Peyer's patch (tissue), 4 donors: ENCODE data around the gene CLDN5. TPM values are rescaled to one million over a fixed set of nuclear protein-coding genes. Genes with fewer than 3 reads are reported as not detected.

ENCODE experiments used
- DNase-seq, 3 donors: peaks; one replicate each; pipeline ENCODE4 v3.0.0-alpha.2; 2017 to 2019
- H3K27ac ChIP-seq, 4 donors: fragments of 200-600 bp; sonication (generic); one replicate each; pipeline ENCODE4 v1.5.1; 2016 to 2019
- H3K27me3 ChIP-seq, 2 donors: fragments of 200-600 bp; sonication (generic); one replicate each; pipeline ENCODE4 v1.5.1; 2019
- H3K36me3 ChIP-seq, 3 donors: fragments of 200-600 bp; sonication (generic); one replicate each; pipeline ENCODE4 v1.5.1; 2016 to 2019
- H3K4me1 ChIP-seq, 4 donors: fragments of 200-600 bp; sonication (generic); one replicate each; pipeline ENCODE4 v1.5.1; 2016 to 2019
- H3K4me3 ChIP-seq, 4 donors: fragments of 200-600 bp; sonication (generic); 1 replicate in 3 of 4; 2 replicates in 1 of 4; pipeline ENCODE4 v1.5.1; 2016 to 2019; ENCODE audit warnings: mild to moderate bottlenecking in 1 of 4
- H3K9me3 ChIP-seq, 4 donors: fragments of 200-600 bp; sonication (generic); one replicate each; pipeline ENCODE4 v1.5.1; 2016 to 2019; ENCODE audit warnings: mild to moderate bottlenecking in 1 of 4
- POLR2A ChIP-seq, 2 donors: fragments of 450-650 bp; IDR thresholded peaks; one replicate each; pipeline ENCODE4 v1.5.1; 2017; ENCODE audit warnings: antibody characterized with exemption in 2 of 2, mild to moderate bottlenecking in 2 of 2, moderate library complexity in 2 of 2
- total RNA-seq, 4 donors: library from RNA; depleted of rRNA; stranded (reverse); fragments of >200 nt; gene quantifications; one replicate each; pipeline ENCODE4 v1.1.0, GENCODE V29; 2016
- TF ChIP-seq, protein P1 (sequence below), 6 experiments: fragments of 450-650 bp in 4 of 6; fragments of 200-600 bp in 2 of 6; sonication (generic) in 1 of 6; IDR thresholded peaks; one replicate each; pipeline ENCODE4 v1.5.1; 2017 to 2019; ENCODE audit warnings: antibody characterized with exemption in 6 of 6, mild to moderate bottlenecking in 3 of 6, moderate library complexity in 1 of 6

The CLDN5 gene
- total RNA-seq, 4 donors from 2014 or later, result 27.0 to 67.0 (median 34.1) TPM

DNA sequence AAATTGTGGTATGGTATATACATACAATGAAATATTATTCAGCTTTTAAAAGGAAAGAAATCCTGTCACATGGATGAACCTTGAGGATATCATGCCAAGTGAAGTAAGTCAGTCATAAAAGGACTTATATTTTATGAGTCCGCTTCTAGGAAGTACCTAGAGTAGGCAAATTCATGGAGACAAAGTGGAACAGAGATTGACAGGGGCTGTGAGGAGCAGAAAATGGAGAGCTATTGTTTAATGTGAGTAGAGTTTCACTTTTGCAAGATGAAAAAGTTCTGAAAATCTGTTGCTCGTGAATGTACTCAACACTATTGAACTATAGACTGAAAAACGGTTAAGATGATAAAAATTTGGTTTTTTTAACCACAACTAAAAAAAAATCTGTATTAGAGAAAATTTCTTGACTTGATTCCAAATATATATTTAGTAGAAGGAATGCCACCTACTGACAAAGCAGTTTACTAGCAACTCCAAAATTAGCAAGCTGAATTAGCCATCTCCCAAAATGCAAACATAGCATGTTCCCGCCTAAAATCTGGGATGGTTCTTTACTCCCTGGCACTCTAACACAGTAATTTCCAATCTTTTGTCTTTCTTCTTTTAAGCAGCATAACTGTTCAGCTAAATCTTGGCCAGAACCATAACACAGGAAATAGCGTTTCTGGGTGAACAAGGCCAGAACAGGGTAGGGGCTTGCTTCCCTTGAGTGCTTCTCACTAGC, 46.7 kb downstream of the CLDN5 start:
- no peak for DNase-seq
- H3K36me3 ChIP-seq, result peaks cover 0 to 29% (median 0%) of the 10 kb centered on the region in 3 donors
- no peaks in the 10 kb centered on the region for H3K27me3 ChIP-seq
- TF ChIP-seq, protein P1, sequence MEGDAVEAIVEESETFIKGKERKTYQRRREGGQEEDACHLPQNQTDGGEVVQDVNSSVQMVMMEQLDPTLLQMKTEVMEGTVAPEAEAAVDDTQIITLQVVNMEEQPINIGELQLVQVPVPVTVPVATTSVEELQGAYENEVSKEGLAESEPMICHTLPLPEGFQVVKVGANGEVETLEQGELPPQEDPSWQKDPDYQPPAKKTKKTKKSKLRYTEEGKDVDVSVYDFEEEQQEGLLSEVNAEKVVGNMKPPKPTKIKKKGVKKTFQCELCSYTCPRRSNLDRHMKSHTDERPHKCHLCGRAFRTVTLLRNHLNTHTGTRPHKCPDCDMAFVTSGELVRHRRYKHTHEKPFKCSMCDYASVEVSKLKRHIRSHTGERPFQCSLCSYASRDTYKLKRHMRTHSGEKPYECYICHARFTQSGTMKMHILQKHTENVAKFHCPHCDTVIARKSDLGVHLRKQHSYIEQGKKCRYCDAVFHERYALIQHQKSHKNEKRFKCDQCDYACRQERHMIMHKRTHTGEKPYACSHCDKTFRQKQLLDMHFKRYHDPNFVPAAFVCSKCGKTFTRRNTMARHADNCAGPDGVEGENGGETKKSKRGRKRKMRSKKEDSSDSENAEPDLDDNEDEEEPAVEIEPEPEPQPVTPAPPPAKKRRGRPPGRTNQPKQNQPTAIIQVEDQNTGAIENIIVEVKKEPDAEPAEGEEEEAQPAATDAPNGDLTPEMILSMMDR (IDR thresholded peaks at IDR 0.05), result peak in 3 of 6 experiments; percentile 2 to 12 (median 8)
- no peak for TF ChIP-seq POLR2A (IDR thresholded peaks at IDR 0.05)
- peaks cover 0 to 21% (median 6%) of the 10 kb centered on the region in 4 donors for H3K4me1 ChIP-seq
- H3K4me3 ChIP-seq, result peak overlapping the region; percentile 76 to 93 (median 82)
- H3K9me3 ChIP-seq, result no peaks in the 10 kb centered on the region
- peak overlapping the region; percentile 85 to 96 (median 92) for H3K27ac ChIP-seq

- DNase-seq, result no peak
- no peaks in the 10 kb centered on the region for H3K27me3 ChIP-seq
- peaks cover 0 to 44% (median 0%) of the 10 kb centered on the region in 3 donors for H3K36me3 ChIP-seq
- H3K4me1 ChIP-seq, result peaks cover 0 to 21% (median 6%) of the 10 kb centered on the region in 4 donors
- H3K27ac ChIP-seq, result no peak overlapping the region
- TF ChIP-seq, protein P1 (IDR thresholded peaks at IDR 0.05), result no peak
- no peak for TF ChIP-seq POLR2A (IDR thresholded peaks at IDR 0.05)
- no peak overlapping the region for H3K4me3 ChIP-seq
- no peaks in the 10 kb centered on the region for H3K9me3 ChIP-seq
These were observed 48.2 kb downstream of the CLDN5 start for GRCh38 chr22:19476023-19476422.

DNA sequence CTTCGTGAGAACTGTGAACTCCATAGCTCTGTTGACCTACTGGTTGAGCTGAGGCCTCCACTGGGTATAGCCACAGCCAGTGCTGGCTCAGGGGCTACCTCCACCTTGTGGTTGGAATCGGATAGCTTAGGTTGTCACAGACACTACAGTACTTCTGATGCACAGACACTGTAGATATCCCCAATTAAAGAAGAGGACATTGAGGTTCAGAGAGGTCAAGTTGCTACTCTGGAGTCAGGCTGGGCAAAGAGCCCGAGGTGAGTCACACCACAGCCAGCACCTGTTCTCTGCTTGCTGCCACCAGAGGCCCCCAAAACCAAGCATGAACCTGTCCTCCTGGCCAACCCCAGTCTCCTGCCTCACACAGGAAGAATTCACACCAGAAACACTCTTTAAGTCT, 50.6 kb downstream of the CLDN5 start:
- TF ChIP-seq, protein P1 (IDR thresholded peaks at IDR 0.05), result no peak
- no peak for TF ChIP-seq POLR2A (IDR thresholded peaks at IDR 0.05)
- no peak for DNase-seq
- H3K27me3 ChIP-seq, result no peaks in the 10 kb centered on the region
- peaks cover 0 to 13% (median 4%) of the 10 kb centered on the region in 4 donors for H3K4me1 ChIP-seq
- H3K9me3 ChIP-seq, result no peaks in the 10 kb centered on the region
- H3K4me3 ChIP-seq, result no peak overlapping the region
- peaks cover 0 to 68% (median 0%) of the 10 kb centered on the region in 3 donors for H3K36me3 ChIP-seq
- no peak overlapping the region for H3K27ac ChIP-seq

Other genes with a start within 250 kb of the CLDN5 start
- 1 to 10 TPM in 3 of 4 donors, under 1 TPM in 1; 0.47 to 3.9 (median 3.0) TPM for gene CLTCL1, start 232.7 kb downstream of the CLDN5 start, total RNA-seq
- gene HIRA, start 92.7 kb downstream of the CLDN5 start, total RNA-seq, result 100 to 1,000 TPM in 1 of 4 donors, 10 to 100 TPM in 3; 24.9 to 104 (median 31.8) TPM
- gene MRPL40, start 91.9 kb downstream of the CLDN5 start, total RNA-seq, result 10 to 100 TPM in 2 of 4 donors, 1 to 10 TPM in 2; 7.0 to 27.2 (median 10.2) TPM
- 10 to 100 TPM; 46.8 to 47.9 (median 47.1) TPM for gene C22orf39, start 76.7 kb downstream of the CLDN5 start, total RNA-seq
- 10 to 100 TPM; 39.2 to 74.3 (median 43.5) TPM for gene UFD1, start 45.2 kb downstream of the CLDN5 start, total RNA-seq
- gene CDC45, start 44.5 kb downstream of the CLDN5 start, total RNA-seq, result 10 to 100 TPM in 1 of 4 donors, 1 to 10 TPM in 2, not detected in 1; 3.2 to 28.9 (median 7.5) TPM
- gene SEPTIN5, start 190.1 kb upstream of the CLDN5 start, total RNA-seq, result 10 to 100 TPM in 1 of 4 donors, 1 to 10 TPM in 3; 2.8 to 20.6 (median 5.0) TPM
- gene GP1BB, start 199.1 kb upstream of the CLDN5 start, total RNA-seq, result 1 to 10 TPM; 1.1 to 9.1 (median 2.0) TPM
- 1 to 10 TPM in 2 of 4 donors, under 1 TPM in 1, not detected in 1; 0.70 to 4.1 (median 1.1) TPM for gene TBX1, start 236.4 kb upstream of the CLDN5 start, total RNA-seq